ENCODE data around the gene TMEM119.
"Not testable (repeated sequence)": the region's sequence is repeated elsewhere in the genome, so short reads cannot be mapped to it uniquely, and the experiment has no call there.

The TMEM119 gene

GRCh38 chr12:108635201-108635996, 37.5 kb upstream of the TMEM119 start:
- H3K27ac ChIP-seq, result no peak overlapping the region
- no peak for DNase-seq (ENCODE audit: low read depth, low spot score)

- no peak for DNase-seq (ENCODE audit: low read depth, low spot score)
- H3K27ac ChIP-seq, result no peak overlapping the region
These were observed 36.5 kb upstream of the TMEM119 start for GRCh38 chr12:108634341-108634751.

- no peak for DNase-seq (ENCODE audit: low read depth, low spot score)
- no peak within 1 kb of the TSS for H3K27ac ChIP-seq
These were observed 35.8 kb upstream of the TMEM119 start, which contains the start of gene SELPLG for GRCh38 chr12:108633534-108634248. Gene SELPLG (minus strand): TSS chr12:108633894. CDS start chr12:108624307, 9,587 bp downstream.

- no peak overlapping the region for H3K27ac ChIP-seq
These were observed 35.2 kb upstream of the TMEM119 start for GRCh38 chr12:108633081-108633533.

GRCh38 chr12:108631261-108631660, 33.4 kb upstream of the TMEM119 start:
- H3K27ac ChIP-seq; DNase-seq (ENCODE audit: low read depth, low spot score): not testable (repeated sequence)

More at GRCh38 chr12:108633081-108633533, 35.2 kb upstream of the TMEM119 start:
- DNase-seq (ENCODE audit: low read depth, low spot score), result no peak

GRCh38 chr12:108630481-108631207, 32.8 kb upstream of the TMEM119 start:
- DNase-seq (ENCODE audit: low read depth, low spot score), result peak; percentile 66
- H3K27ac ChIP-seq, result peak overlapping the region; percentile 59

- peak overlapping the region; percentile 59 for H3K27ac ChIP-seq
- peak; percentile 41 for DNase-seq (ENCODE audit: low read depth, low spot score)
These were observed 32.1 kb upstream of the TMEM119 start for GRCh38 chr12:108629824-108630476.

GRCh38 chr12:108629151-108629550, 31.3 kb upstream of the TMEM119 start:
- no peak for DNase-seq (ENCODE audit: low read depth, low spot score)
- H3K27ac ChIP-seq, result peak overlapping the region; percentile 59

- DNase-seq (ENCODE audit: low read depth, low spot score), result no peak
- no peak overlapping the region for H3K27ac ChIP-seq
These were observed 29.4 kb upstream of the TMEM119 start for GRCh38 chr12:108627134-108627920.

- no peak for DNase-seq (ENCODE audit: low read depth, low spot score)
- H3K27ac ChIP-seq, result no peak overlapping the region
These were observed 27.3 kb upstream of the TMEM119 start for GRCh38 chr12:108625228-108625627.

- H3K27ac ChIP-seq, result no peak overlapping the region
- DNase-seq (ENCODE audit: low read depth, low spot score), result no peak
These were observed 25.7 kb upstream of the TMEM119 start for GRCh38 chr12:108623577-108623976.

- H3K27ac ChIP-seq, result no peak overlapping the region
- DNase-seq (ENCODE audit: low read depth, low spot score), result no peak
These were observed 25.1 kb upstream of the TMEM119 start for GRCh38 chr12:108622921-108623514.

- DNase-seq (ENCODE audit: low read depth, low spot score), result no peak
- no peak overlapping the region for H3K27ac ChIP-seq
These were observed 24.5 kb upstream of the TMEM119 start for GRCh38 chr12:108622421-108622820.

GRCh38 chr12:108621161-108621560, 23.3 kb upstream of the TMEM119 start:
- DNase-seq (ENCODE audit: low read depth, low spot score), result no peak
- no peak overlapping the region for H3K27ac ChIP-seq

GRCh38 chr12:108620236-108620879, 22.5 kb upstream of the TMEM119 start:
- no peak overlapping the region for H3K27ac ChIP-seq
- DNase-seq (ENCODE audit: low read depth, low spot score), result no peak

GRCh38 chr12:108619369-108620160, 21.7 kb upstream of the TMEM119 start:
- H3K27ac ChIP-seq, result no peak overlapping the region
- DNase-seq (ENCODE audit: low read depth, low spot score), result no peak

- not testable (repeated sequence) for H3K27ac ChIP-seq; DNase-seq (ENCODE audit: low read depth, low spot score)
These were observed 21.0 kb upstream of the TMEM119 start for GRCh38 chr12:108618953-108619274.

Measured in epithelial cell of prostate (primary cell).